Spleen (tissue), 11 donors: ENCODE data around the gene SMIM1. TPM values are rescaled to one million over a fixed set of nuclear protein-coding genes. Genes with fewer than 3 reads are reported as not detected.
"Not testable (repeated sequence)": the region's sequence is repeated elsewhere in the genome, so short reads cannot be mapped to it uniquely, and the experiment has no call there.

Experiments used
- DNase-seq: peaks from one replicate; pipeline ENCODE4 v3.0.0-alpha.2; 2020
- H3K27ac ChIP-seq, 8 donors: fragments of 200-600 bp; sonication (generic) in 7 of 8; 1 replicate in 4 of 8; 2 replicates in 4 of 8; pipeline versions ENCODE4 v1.5.0 to v1.8.0; 2016 to 2021; ENCODE audit warnings: inconsistent platforms in 4 of 8, mild to moderate bottlenecking in 4 of 8, moderate library complexity in 1 of 8
- H3K27me3 ChIP-seq, 7 donors: fragments of 200-600 bp; sonication (generic) in 6 of 7; replicated peaks in 1 of 7; 1 replicate in 4 of 7; 2 replicates in 3 of 7; pipeline versions ENCODE4 v1.5.0 to v1.8.0; 2016 to 2021; ENCODE audit warnings: inconsistent platforms in 3 of 7, mild to moderate bottlenecking in 1 of 7
- H3K36me3 ChIP-seq, 6 donors: fragments of 200-600 bp; sonication (generic) in 5 of 6; 1 replicate in 4 of 6; 2 replicates in 2 of 6; pipeline versions ENCODE4 v1.5.0 to v1.8.0; 2016 to 2021; ENCODE audit warnings: inconsistent platforms in 2 of 6
- H3K4me1 ChIP-seq, 6 donors: fragments of 200-600 bp; sonication (generic) in 5 of 6; 1 replicate in 3 of 6; 2 replicates in 3 of 6; pipeline versions ENCODE4 v1.5.0 to v1.8.0; 2016 to 2021; ENCODE audit warnings: inconsistent platforms in 3 of 6
- H3K4me3 ChIP-seq, 8 donors: fragments of 200-600 bp; sonication (generic) in 7 of 8; 1 replicate in 4 of 8; 2 replicates in 4 of 8; pipeline versions ENCODE4 v1.5.0 to v1.8.0; 2016 to 2021; ENCODE audit warnings: inconsistent platforms in 4 of 8, mild to moderate bottlenecking in 4 of 8, moderate library complexity in 2 of 8
- H3K9me3 ChIP-seq, 8 donors: fragments of 200-600 bp; sonication (generic) in 7 of 8; 1 replicate in 4 of 8; 2 replicates in 4 of 8; pipeline versions ENCODE4 v1.5.0 to v1.8.0; 2016 to 2021; ENCODE audit warnings: inconsistent platforms in 4 of 8
- CTCF ChIP-seq, 11 experiments: fragments of 200-600 bp in 7 of 11; fragments of 450-650 bp in 4 of 11; sonication (generic) in 4 of 11; IDR thresholded peaks in 8 of 11; conservative IDR thresholded peaks in 3 of 11; 1 replicate in 7 of 11; 2 replicates in 4 of 11; pipeline versions ENCODE4 v1.4.0 to v1.8.0; 2016 to 2021; ENCODE audit warnings: antibody characterized with exemption in 11 of 11, inconsistent platforms in 4 of 11, mild to moderate bottlenecking in 1 of 11
- POLR2A ChIP-seq, 3 donors: fragments of 450-650 bp; IDR thresholded peaks; one replicate each; pipeline ENCODE4 v1.5.1; 2017; ENCODE audit warnings: antibody characterized with exemption in 3 of 3, mild to moderate bottlenecking in 1 of 3
- POLR2AphosphoS5 ChIP-seq, 3 donors: sonication (generic); formaldehyde crosslinking; IDR thresholded peaks; one replicate each; pipeline ENCODE4 v1.5.1; 2017; ENCODE audit warnings: antibody characterized with exemption in 3 of 3
- WGBS, 5 donors: extraction: QIAGEN DNeasy Blood & Tissue Kit in 3 of 5; methylation state at CpG; one replicate each; pipeline versions ENCODE4 v1.1.5 to v1.1.7; 2013 to 2018; 5-methylcytosine and 5-hydroxymethylcytosine counted together
- intact Hi-C: fragments of 100-400 bp; cut with DNase I; formaldehyde crosslinking; loops from one replicate; pipeline ENCODE4 v1.15.0; 2023; ENCODE audit warnings: low total_unique reads
- polyA plus RNA-seq, 3 donors: library from polyadenylated mRNA; stranded (reverse); fragments of 200-250 nt; gene quantifications; one replicate each; pipeline ENCODE4 v1.2.1, GENCODE V29; 2013
- total RNA-seq, 7 donors: library from RNA; depleted of rRNA in 3 of 7; stranded (reverse); fragments of >200 nt in 3 of 7; fragmentation: NEBNext Ultra II Directional in 4 of 7; extraction: Animal tissue kit (Norgen Biotek cat#: 25700) in 4 of 7; gene quantifications; one replicate each; pipeline versions ENCODE4 v1.1.0 to v1.2.1, GENCODE V29; 2016 to 2021
- donor health status: healthy with polysubstance abuse.
- donor health status: DM: no; HTN: no; CAD: no; lungs with moderate emphysema.
- donor health status: DM: no; HTN: no; CAD: no.
- donor health status: Bipolar disorder and iron deficiency.
- donor health status: healthy.
- donor health status: DM: no; HTN: no; CAD: no.
- donor health status: DM: yes; HTN: yes; CAD: no.

The SMIM1 gene
- total and polyA plus RNA-seq, 10 donors, result 2.0 to 12.7 (median 4.6) TPM; not detected in 1

GRCh38 chr1:3747903-3748302 is 24.6 kb upstream of the SMIM1 start:
- WGBS, 5 donors, result 82 to 91% (median 86%) methylated on average over 13 of the region's 13 CpGs
- peaks cover 0 to 53% (median 32%) of the 10 kb centered on the region in 6 donors for H3K4me1 ChIP-seq
- peak overlapping the region in 1 of 8 donors; percentile 83 for H3K27ac ChIP-seq
- H3K9me3 ChIP-seq, result no peaks in the 10 kb centered on the region
- peaks cover 0 to 20% (median 3%) of the 10 kb centered on the region in 6 donors for H3K36me3 ChIP-seq
- peak; percentile 54 for DNase-seq
- H3K4me3 ChIP-seq, result peak overlapping the region in 5 of 8 donors; percentile 68 to 83 (median 78)
- intact Hi-C loops, result no loop called here
- no peak for TF ChIP-seq POLR2AphosphoS5 (IDR thresholded peaks at IDR 0.05)
- TF ChIP-seq POLR2A (IDR thresholded peaks at IDR 0.05), result no peak
- peaks cover 0 to 12% (median 0%) of the 10 kb centered on the region in 7 donors for H3K27me3 ChIP-seq

- DNase-seq, H3K9me3 ChIP-seq, H3K27ac ChIP-seq, intact Hi-C loops: not testable (repeated sequence)
- Histone ChIP-seq H3K36me3 (peaks cover 0 to 15% (median 0%) of the 10 kb centered on the region in 6 donors), H3K4me1 (peaks cover 0 to 48% (median 31%) of the 10 kb centered on the region in 6 donors), H3K27me3 (peaks cover 0 to 17% (median 0%) of the 10 kb centered on the region in 7 donors), H3K4me3 (peak overlapping the region in 1 of 8 donors; percentile 78)
- WGBS, 5 donors, result 80 to 86% (median 84%) methylated on average over 15 of the region's 15 CpGs
Measured at GRCh38 chr1:3748316-3748900, 24.1 kb upstream of the SMIM1 start.

- no peak overlapping the region for H3K27ac ChIP-seq
- H3K4me1 ChIP-seq, result peaks cover 0 to 37% (median 30%) of the 10 kb centered on the region in 6 donors
- H3K27me3 ChIP-seq, result peaks cover 0 to 28% (median 0%) of the 10 kb centered on the region in 7 donors
- 65 to 72% (median 68%) methylated on average over 5 of the region's 5 CpGs for WGBS, 5 donors
- TF ChIP-seq POLR2A (IDR thresholded peaks at IDR 0.05) (no peak), POLR2AphosphoS5 (IDR thresholded peaks at IDR 0.05) (no peak), CTCF (IDR thresholded peaks at IDR 0.05 in 8 of 11, conservative IDR thresholded peaks at IDR 0.05 in 3 of 11) (no peak)
- no peaks in the 10 kb centered on the region for H3K9me3 ChIP-seq
- no peak for DNase-seq
- no peak overlapping the region for H3K4me3 ChIP-seq
- intact Hi-C loops, result no loop called here
- peaks cover 0 to 4% (median 0%) of the 10 kb centered on the region in 6 donors for H3K36me3 ChIP-seq
Measured at GRCh38 chr1:3749512-3749911, 23.0 kb upstream of the SMIM1 start.

GRCh38 chr1:3750741-3751140 is 21.8 kb upstream of the SMIM1 start:
- H3K36me3 ChIP-seq, result no peaks in the 10 kb centered on the region
- no peak for DNase-seq
- intact Hi-C loops, result no loop called here
- peaks cover 0 to 40% (median 0%) of the 10 kb centered on the region in 7 donors for H3K27me3 ChIP-seq
- H3K4me3 ChIP-seq, result no peak overlapping the region
- TF ChIP-seq POLR2AphosphoS5 (IDR thresholded peaks at IDR 0.05), result no peak
- no peak for TF ChIP-seq POLR2A (IDR thresholded peaks at IDR 0.05)
- no peak for TF ChIP-seq CTCF (IDR thresholded peaks at IDR 0.05 in 8 of 11, conservative IDR thresholded peaks at IDR 0.05 in 3 of 11)
- peaks cover 0 to 26% (median 22%) of the 10 kb centered on the region in 6 donors for H3K4me1 ChIP-seq
- H3K9me3 ChIP-seq, result no peaks in the 10 kb centered on the region
- no peak overlapping the region for H3K27ac ChIP-seq
- WGBS, 5 donors, result 69 to 78% (median 74%) methylated on average over 6 of the region's 6 CpGs

GRCh38 chr1:3752400-3752945 is 20.1 kb upstream of the SMIM1 start, which contains the start of gene CCDC27:
TSS of gene CCDC27 (plus strand) at chr1:3752450. CDS start at chr1:3752482, 32 bp downstream.
- no peak for TF ChIP-seq POLR2AphosphoS5 (IDR thresholded peaks at IDR 0.05)
- no peak for TF ChIP-seq POLR2A (IDR thresholded peaks at IDR 0.05)
- TF ChIP-seq CTCF (IDR thresholded peaks at IDR 0.05 in 8 of 11, conservative IDR thresholded peaks at IDR 0.05 in 3 of 11), result no peak
- no peak within 1 kb of the TSS for H3K27ac ChIP-seq
- H3K4me1 ChIP-seq, result peaks cover 0 to 8% (median 7%) of the 10 kb centered on the region in 6 donors
- H3K9me3 ChIP-seq, result no peaks in the 10 kb centered on the region
- H3K4me3 ChIP-seq, result no peak within 1 kb of the TSS
- peak; percentile 49 for DNase-seq
- H3K36me3 ChIP-seq, result no peaks in the 10 kb centered on the region
- 74 to 92% (median 85%) methylated on average over 17 of the region's 17 CpGs for WGBS, 5 donors
- intact Hi-C loops, result no loop called here
- peaks cover 0 to 56% (median 13%) of the 10 kb centered on the region in 7 donors for H3K27me3 ChIP-seq
